HG03469 (cell line): ENCODE measurements around the gene INPP4A.

ENCODE experiments used
- ATAC-seq: cut with Tn5 transposase; IDR thresholded peaks from one replicate; pipeline ENCODE4 v1.9.1; 2021; ENCODE audit warnings: mild to moderate bottlenecking, moderate library complexity, moderate number of reproducible peaks; ENCODE audit not compliant: unreplicated experiment

INPP4A gene

GRCh38 chr2:98459496-98460175 lies 15.0 kb downstream of the INPP4A start:
- ATAC-seq: no peak

DNA sequence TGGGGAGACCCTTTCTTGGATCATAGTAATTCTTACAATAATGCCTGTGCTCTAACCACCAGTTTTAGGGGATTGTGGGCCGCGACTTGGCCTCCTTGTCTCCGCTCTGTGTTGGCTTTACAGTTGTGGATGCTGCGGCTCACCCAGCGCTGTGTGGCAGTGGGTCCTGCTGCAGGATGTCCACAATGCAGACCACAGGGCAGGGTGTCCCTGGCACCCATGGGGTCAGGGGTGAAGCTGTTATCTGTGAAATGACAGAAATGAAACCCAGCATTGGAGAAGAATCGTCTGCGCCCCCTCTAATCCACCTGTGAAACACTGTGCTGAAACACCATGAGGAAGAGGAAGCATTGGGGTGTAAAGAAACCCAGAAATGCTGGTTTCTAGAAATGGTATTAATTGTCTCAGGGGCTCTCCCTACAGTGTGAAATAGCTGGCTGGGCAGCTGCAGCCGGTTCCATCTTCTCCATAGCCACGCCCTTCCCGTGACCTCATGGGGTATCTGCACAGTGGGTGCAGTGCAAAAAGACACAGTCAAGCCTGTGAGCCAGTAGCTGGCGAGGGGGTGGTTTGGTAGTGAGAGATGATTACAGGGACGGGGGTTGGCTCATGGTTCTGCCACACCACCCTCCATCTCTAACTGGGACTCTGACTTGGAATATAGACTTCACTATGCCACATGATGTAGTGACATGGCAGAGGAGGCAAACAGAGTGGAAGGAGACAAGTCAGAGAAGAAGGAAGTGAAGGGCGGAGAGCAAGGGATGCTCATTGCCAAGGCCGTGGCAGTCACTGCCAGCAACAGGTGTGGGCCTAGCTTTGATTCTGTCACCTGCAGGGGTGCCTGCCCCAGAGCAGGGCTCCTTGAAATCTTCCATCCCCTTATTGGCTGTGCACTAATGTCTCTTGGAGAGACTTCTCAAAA lies 16.2 kb downstream of the INPP4A start:
- peak; percentile 58 for ATAC-seq

DNA sequence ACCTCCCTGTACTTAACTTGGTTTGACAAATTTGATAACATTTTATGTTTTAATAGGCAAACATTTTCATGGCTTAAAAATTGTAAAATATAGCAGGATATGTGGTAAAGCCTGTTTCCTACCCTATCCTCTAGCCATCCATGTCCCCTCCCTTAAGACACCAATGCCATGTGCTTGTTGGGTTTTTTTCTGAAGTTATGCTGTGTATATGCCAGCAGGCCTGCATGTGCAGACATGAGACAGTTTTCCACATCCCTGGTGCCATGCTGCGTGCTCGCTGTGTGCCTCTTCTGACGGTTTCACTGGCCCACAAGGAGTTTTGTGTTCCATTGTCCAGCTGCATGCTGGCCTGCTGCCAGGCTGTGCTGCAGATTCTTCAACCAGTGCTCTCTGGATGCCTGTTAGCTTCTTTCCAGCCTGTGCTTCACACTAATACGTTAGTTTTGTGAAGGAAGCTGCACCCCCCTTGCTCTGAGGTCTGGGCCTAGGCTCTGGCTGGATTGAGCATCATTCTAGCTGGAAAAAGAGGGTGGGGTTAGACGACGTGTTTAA lies 16.9 kb downstream of the INPP4A start:
- ATAC-seq: no peak

GRCh38 chr2:98463081-98463481 lies 18.4 kb downstream of the INPP4A start:
- ATAC-seq: no peak

- no peak for ATAC-seq
Observed at GRCh38 chr2:98463551-98463971, 18.9 kb downstream of the INPP4A start.

DNA sequence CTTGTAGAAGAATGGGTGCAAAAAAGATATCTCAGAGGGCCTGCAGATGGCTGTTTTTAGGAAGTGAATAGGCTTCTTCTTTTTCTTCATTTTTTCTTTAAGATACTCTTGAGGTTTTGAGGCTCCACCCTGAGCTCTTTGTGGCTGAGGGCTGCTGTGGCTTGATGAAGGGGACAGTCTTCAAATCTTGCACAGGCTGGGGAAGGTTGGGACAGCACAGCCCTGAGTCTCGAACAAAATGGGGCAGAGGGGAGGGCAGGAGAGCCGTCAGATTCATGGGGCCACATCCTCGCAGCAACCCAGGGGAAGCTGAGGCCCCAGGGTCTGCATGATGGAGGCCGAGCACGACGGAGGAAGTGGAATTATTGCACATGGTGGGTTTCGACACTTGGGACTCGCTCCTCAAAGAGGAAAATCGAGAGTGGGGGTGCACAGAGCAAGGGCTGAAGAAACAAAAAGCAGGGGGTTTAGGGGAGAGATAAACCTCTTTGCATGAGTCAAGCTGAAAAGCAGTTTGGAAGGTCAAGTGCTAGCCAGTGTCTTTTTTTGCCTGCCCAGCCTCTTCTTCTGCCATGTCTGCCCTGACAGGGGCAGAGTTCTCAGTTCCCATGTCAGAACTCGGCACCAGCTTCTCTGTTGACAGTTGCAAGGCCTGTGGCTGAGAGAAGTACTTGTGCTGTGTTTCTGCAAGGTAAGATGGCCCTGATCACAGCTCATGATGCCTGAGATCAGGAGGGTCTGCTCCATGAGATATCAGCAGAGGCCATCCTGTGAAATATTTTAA lies 19.5 kb downstream of the INPP4A start:
- no peak for ATAC-seq

- ATAC-seq: peak; percentile 33
Observed at GRCh38 chr2:98464772-98465310, 20.2 kb downstream of the INPP4A start.

- no peak for ATAC-seq
Observed at GRCh38 chr2:98465456-98466226, 21.0 kb downstream of the INPP4A start.

GRCh38 chr2:98467082-98467536 lies 22.5 kb downstream of the INPP4A start:
- ATAC-seq: no peak

GRCh38 chr2:98467652-98468051 lies 23.0 kb downstream of the INPP4A start:
- no peak for ATAC-seq

GRCh38 chr2:98468621-98469236 lies 24.1 kb downstream of the INPP4A start:
- peak; percentile 24 for ATAC-seq

- no peak for ATAC-seq
Observed at GRCh38 chr2:98469862-98470544, 25.3 kb downstream of the INPP4A start.

DNA sequence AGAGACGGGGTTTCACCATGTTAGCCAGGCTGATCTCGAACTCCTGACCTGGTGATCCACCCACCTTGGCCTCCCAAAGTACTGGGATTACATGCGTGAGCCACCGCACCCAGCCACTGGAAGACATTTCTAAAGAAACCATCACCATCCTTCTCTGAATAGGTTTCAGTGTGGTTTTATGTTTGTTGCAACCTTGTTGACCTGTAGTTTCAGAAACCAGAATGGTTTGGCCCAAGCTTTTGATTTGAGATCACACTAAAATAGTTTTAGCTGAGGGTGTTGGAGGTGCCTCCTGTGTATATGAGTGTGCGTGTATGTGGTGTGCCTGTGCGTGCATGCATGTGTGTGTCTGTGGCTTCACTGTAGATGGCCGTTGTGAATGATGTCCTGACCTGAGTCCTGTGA lies 26.2 kb downstream of the INPP4A start:
- no peak for ATAC-seq

DNA sequence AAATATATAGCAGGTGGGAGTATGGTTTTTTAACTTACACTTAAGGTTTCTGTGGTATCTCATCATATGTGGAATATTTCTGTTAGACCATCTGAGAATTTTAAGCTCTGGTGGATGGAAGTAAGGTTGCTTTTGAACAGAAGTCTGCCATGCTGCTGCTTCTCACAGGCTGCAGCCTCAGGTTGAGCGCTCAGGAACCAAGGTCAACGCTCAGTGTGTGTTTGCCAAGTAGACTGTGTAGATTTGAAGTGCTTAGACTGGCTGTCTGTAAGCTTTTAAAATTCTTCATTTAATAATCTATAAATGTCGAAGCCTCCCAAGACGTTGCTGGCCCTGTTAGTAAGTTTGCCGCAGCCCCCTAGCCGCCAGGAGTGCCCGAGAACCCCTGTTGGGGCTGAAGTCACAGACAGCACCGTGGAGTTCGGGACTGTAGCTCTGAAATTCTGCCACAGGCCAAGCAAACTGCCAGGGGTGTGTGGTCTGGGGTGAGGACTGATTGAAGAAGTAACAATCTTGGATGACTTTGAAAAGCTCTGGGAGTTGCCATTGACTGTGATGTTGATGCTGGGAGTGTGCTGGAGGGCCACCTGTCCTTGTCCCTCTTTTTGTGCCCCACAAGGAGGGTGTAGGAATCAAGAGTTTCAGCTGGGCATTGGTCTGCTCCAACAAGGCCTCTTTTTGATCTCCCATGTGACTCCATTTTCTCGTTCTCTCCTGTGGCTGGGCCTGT lies 26.9 kb downstream of the INPP4A start:
- no peak for ATAC-seq

- ATAC-seq: no peak
Observed at GRCh38 chr2:98472132-98472650, 27.5 kb downstream of the INPP4A start.

DNA sequence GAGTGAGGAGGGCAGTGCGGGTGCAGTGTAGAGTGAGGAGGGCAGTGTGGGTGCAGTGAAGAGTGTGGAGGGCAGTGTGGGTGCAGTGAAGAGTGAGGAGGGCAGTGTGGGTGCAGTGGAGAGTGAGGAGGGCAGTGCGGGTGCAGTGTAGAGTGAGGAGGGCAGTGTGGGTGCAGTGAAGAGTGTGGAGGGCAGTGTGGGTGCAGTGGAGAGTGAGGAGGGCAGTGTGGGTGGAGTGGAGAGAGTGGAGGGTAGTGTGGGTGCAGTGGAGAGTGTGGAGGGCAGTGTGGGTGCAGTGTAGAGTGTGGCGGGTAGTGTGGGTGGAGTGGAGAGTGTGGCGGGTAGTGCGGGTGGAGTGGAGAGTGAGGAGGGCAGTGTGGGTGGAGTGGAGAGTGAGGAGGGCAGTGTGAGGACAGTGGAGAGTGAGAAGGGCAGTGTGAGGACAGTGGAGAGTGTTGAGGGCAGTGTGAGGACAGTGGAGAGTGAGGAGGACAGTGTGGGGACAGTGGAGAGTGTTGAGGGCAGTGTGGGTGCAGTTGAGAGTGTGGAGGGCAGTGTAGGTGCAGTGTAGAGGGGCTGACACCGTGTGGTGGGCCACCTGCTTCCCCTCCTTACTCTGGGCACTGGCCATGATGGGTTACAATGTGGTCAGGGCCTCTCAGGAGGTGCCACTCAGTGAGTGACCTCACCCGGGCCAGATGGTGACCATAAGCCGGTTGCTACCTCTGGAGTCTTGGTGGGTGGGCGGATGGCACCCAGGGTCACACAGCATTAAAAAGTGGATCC lies 28.5 kb downstream of the INPP4A start:
- no peak for ATAC-seq
